HEK293T (cell line): ENCODE results near the gene RPS19BP1.

ENCODE experiments used
- CTCF ChIA-PET: fragments of 350-600 bp; formaldehyde crosslinking; extraction: SDS; loops from one replicate; lab custom pipeline; 2021; ENCODE audit warnings: antibody characterized with exemption, inconsistent platforms; lab: Yijun Ruan, JAX
- POLR2A ChIA-PET: fragments of 350-600 bp; formaldehyde crosslinking; extraction: SDS; loops from one replicate; lab custom pipeline; 2020; ENCODE audit warnings: antibody characterized with exemption, inconsistent platforms; lab: Yijun Ruan, JAX
- DNase-seq: peaks from one replicate; pipeline ENCODE4 v3.0.0; 2012; ENCODE audit warnings: mixed read lengths; ENCODE audit errors: extremely low spot score
- ARNT ChIP-seq: fragments of 450-650 bp; IDR thresholded peaks from 2 replicates; pipeline ENCODE4 v1.6.1; 2017; ENCODE audit warnings: mild to moderate bottlenecking
- BHLHE40 ChIP-seq: fragments of 450-650 bp; IDR thresholded peaks from 2 replicates; pipeline ENCODE4 v1.6.1; 2016; ENCODE audit warnings: mild to moderate bottlenecking, moderate library complexity, borderline replicate concordance
- CTBP1 ChIP-seq: fragments of 450-650 bp; IDR thresholded peaks from 2 replicates; pipeline ENCODE4 v1.6.1; 2016; ENCODE audit warnings: borderline replicate concordance
- ELF4 ChIP-seq: fragments of 450-650 bp; IDR thresholded peaks from 2 replicates; pipeline ENCODE4 v1.6.1; 2017; ENCODE audit warnings: antibody characterized with exemption
- FOXA1 ChIP-seq: fragments of 450-650 bp; IDR thresholded peaks from 2 replicates; pipeline ENCODE4 v1.6.1; 2016; ENCODE audit warnings: mild to moderate bottlenecking
- FOXK2 ChIP-seq: fragments of 450-650 bp; IDR thresholded peaks from 2 replicates; pipeline ENCODE4 v1.6.1; 2016; ENCODE audit warnings: mild to moderate bottlenecking
- FOXM1 ChIP-seq: fragments of 450-650 bp; IDR thresholded peaks from 2 replicates; pipeline ENCODE4 v1.6.1; 2017; ENCODE audit warnings: mild to moderate bottlenecking, borderline replicate concordance
- HDGF ChIP-seq: fragments of 450-650 bp; IDR thresholded peaks from 2 replicates; pipeline ENCODE4 v1.6.1; 2017; ENCODE audit warnings: antibody characterized with exemption, borderline replicate concordance
- L3MBTL2 ChIP-seq: fragments of 450-650 bp; conservative IDR thresholded peaks from 2 replicates; pipeline ENCODE4 v1.6.1; 2016; ENCODE audit warnings: mild to moderate bottlenecking
- LEF1 ChIP-seq: fragments of 450-650 bp; IDR thresholded peaks from 2 replicates; pipeline ENCODE4 v1.6.1; 2017; ENCODE audit warnings: mild to moderate bottlenecking, borderline replicate concordance
- NFRKB ChIP-seq: fragments of 450-650 bp; IDR thresholded peaks from 2 replicates; pipeline ENCODE4 v1.6.1; 2016; ENCODE audit warnings: mild to moderate bottlenecking, moderate library complexity
- SP1 ChIP-seq: fragments of 450-650 bp; IDR thresholded peaks from 2 replicates; pipeline ENCODE4 v1.6.1; 2017
- SUZ12 ChIP-seq: fragments of 450-650 bp; IDR thresholded peaks from 2 replicates; pipeline ENCODE4 v1.6.1; 2016; ENCODE audit warnings: mild to moderate bottlenecking
- TARDBP ChIP-seq: fragments of 450-650 bp; IDR thresholded peaks from 2 replicates; pipeline ENCODE4 v1.6.1; 2016
- ZNF384 ChIP-seq: fragments of 450-650 bp; IDR thresholded peaks from 2 replicates; pipeline ENCODE4 v1.6.1; 2016
- TF ChIP-seq, protein P1 (sequence below): fragments of 450-650 bp; IDR thresholded peaks from 2 replicates; pipeline ENCODE4 v1.6.1; 2016

Gene RPS19BP1

DNA sequence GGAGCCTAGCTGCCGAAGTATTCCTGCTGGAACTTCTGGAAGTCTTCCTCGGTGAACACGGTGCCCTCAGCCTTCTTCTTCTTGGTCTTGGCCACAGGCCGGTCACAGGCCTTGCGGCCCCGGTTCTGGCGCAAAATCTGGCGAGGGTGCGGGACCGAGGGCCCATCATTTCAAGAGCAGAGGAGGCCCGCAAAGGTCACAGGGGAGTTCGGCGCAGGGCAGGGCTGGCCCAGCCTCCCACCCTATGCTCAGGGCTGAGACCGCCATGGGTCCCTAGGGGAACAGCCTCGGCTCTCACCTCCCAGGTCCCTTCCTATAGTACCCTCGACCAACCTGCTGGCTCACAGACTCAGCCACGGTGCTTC is 3.1 kb downstream of the RPS19BP1 start:
- POLR2A ChIA-PET: interaction anchor here (0.8 to 10.2 kb wide), 14 partner anchors 9 to 515 kb away, joined by 3 to 100 read pairs (median 6); partner anchors contain the start of genes ATF4, MIEF1 and RPL3
- TF ChIP-seq SP1: no peak
- TF ChIP-seq, protein P1, sequence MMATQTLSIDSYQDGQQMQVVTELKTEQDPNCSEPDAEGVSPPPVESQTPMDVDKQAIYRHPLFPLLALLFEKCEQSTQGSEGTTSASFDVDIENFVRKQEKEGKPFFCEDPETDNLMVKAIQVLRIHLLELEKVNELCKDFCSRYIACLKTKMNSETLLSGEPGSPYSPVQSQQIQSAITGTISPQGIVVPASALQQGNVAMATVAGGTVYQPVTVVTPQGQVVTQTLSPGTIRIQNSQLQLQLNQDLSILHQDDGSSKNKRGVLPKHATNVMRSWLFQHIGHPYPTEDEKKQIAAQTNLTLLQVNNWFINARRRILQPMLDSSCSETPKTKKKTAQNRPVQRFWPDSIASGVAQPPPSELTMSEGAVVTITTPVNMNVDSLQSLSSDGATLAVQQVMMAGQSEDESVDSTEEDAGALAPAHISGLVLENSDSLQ: no peak
- 0 out of 2 replicates have a peak, but pooled peaks have one; percentile 10 for TF ChIP-seq HDGF
- DNase-seq: no peak
- CTCF ChIA-PET: interaction anchor here (0.7 to 5.2 kb wide), 12 partner anchors 9 to 506 kb away, joined by 3 to 45 read pairs (median 6); partner anchors contain the start of genes ATF4 and MIEF1

DNA sequence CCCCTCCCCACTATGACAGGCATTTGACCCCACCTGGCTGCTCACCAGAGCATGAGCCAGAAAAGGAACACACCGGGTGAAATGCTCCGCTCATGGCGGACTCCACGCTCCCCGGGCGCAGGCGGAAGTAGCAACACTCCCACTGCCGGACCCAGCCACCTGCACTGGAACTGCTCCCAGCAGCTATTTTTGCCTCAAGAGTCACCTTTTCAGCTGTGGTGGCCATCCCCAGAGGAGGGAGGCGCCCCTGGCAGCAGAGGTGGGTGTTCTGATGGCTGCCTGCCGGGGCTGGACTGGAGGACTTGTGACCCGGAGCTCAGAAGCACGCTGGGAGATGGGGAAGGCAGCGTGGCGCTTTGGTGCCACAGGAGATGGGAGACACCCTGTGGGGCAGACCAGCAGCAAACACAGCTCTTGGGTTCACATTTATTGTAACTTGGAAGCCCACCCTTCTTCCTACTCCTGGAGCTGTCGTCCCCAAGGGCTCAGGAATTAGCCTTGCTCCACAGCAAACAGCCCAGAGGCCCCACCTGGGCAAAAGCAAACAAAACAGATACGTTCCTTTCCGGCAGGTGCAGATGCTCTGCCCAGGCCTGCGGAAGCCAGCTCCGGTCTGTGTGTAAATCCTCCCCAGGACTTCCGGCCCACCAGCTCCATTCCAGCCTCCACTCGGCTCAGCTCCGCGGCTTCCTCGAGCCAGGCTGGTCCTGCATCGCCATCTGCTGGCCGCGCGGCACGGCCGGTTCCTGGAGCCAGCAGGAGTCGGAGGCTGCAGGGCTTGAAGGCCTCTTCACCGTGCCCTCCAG is 3.7 kb downstream of the RPS19BP1 start:
- peak; percentile 83 for DNase-seq
- peak; percentile 40; the same call in 1 of the 2 replicates for TF ChIP-seq ELF4
- TF ChIP-seq, protein P1: no peak
- TF ChIP-seq FOXM1: peak; percentile 87; the same call in 1 of the 2 replicates
- peak; percentile 63; the same call in 1 of the 2 replicates for TF ChIP-seq TARDBP
- TF ChIP-seq ARNT: peak; percentile 87
- TF ChIP-seq FOXA1: no peak
- peak; percentile 83 for TF ChIP-seq CTBP1
- TF ChIP-seq FOXK2: no peak
- 0 out of 2 replicates have a peak, but pooled peaks have one; percentile 9 for TF ChIP-seq HDGF
- ChIA-PET CTCF (interaction anchor here (0.6 to 5.2 kb wide), 18 partner anchors 9 to 515 kb away, joined by 3 to 45 read pairs (median 4); partner anchors contain the start of genes ATF4 and MIEF1), POLR2A (interaction anchor here (0.8 to 10.2 kb wide), 13 partner anchors 9 to 515 kb away, joined by 3 to 100 read pairs (median 7); partner anchors contain the start of genes ATF4, MIEF1 and RPL3)

DNA sequence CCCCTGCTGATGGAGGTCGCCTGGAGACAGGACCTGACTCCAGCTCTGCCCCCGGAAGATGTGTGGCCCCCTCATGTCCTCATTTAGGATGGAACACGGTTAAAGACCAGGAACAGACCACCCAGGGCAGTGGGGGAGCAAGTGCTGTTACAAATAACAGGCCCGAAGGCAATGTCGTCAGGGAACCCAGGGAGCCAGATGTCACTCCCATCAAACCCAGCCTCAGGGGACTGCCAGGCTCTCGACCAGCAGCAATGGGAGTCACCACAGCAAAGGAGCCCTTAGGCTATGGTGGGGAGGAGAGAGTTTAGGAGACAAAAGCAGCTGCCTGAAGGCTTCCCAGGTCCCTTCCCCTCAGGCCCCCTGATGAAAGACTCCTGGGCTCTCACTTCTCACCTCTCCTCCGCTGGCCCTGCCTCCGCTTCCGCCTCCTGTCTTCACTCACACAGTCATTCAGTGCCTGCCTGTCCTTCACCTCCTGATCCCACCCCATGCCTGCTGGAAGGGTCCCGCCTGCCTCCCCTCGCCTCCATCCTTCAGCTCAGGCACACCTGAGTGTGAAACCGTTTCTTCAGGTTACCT is 4.4 kb downstream of the RPS19BP1 start:
- no peak for DNase-seq
- CTCF ChIA-PET: interaction anchor here (0.8 to 5.2 kb wide), 10 partner anchors 8 to 76 kb away, joined by 3 to 45 read pairs (median 7); partner anchors contain the start of gene ATF4
- POLR2A ChIA-PET: interaction anchor here (1.0 to 10.2 kb wide), 11 partner anchors 8 to 516 kb away, joined by 3 to 100 read pairs (median 11); partner anchors contain the start of genes ATF4, MIEF1 and RPL3
- no peak for TF ChIP-seq ZNF384
- no peak for TF ChIP-seq BHLHE40
- 0 out of 2 replicates have a peak, but pooled peaks have one; percentile 3 for TF ChIP-seq HDGF
- TF ChIP-seq L3MBTL2: no peak

DNA sequence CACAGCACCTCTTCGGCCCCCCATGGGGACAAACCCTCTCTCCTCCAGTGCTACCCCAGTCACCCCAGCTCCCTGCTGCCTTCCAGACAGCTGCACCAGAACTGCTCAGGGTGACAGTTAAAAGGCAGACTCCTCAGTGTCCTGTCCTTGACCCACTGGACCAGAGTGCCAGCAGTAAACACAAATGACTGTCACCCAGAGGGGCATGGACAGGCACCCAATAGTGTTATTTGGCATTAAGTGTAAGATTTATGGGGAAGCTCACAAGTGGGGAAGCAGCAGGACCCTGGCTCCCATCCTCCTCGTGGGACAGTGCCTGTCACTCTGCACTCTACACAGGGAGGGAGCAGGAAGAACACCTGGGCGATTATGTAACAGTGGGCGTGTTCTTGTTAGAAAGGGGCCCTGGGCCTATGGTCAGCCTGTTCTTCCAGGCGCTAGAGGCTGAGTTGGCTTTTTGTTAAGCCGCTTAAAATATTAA is 5.0 kb downstream of the RPS19BP1 start:
- no peak for DNase-seq
- no peak for TF ChIP-seq SUZ12
- ChIA-PET CTCF (interaction anchor here (1.2 to 5.2 kb wide), 4 partner anchors 13 to 33 kb away, joined by 4 to 45 read pairs (median 18); no protein-coding TSS in a partner anchor), POLR2A (interaction anchor here (1.0 to 10.2 kb wide), 5 partner anchors 9 to 208 kb away, joined by 4 to 100 read pairs (median 11); partner anchors contain the start of genes MIEF1 and RPL3)

DNA sequence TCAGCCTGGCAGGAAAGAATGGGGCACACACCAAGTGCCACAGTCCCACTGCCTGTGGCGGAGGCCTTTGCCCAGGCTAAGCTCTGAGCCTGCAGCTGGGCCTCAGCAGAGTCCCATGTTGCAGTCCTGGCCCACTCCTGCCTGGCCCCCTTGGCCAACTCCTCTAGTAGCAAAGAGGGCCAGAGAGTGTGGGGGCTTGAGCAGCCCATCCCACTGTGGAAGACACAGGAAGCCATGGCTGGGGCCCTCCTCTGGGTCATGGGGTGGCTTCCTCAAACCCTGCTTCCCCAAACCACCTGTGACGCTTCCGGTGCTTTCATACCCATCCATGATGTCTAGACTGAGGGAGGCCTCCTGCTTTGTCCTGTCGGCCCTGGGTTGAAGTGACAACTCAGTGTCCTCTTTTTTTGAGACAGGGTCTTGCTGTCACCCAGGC is 5.8 kb downstream of the RPS19BP1 start:
- ChIA-PET POLR2A (interaction anchor here (1.0 to 10.2 kb wide), 3 partner anchors 8 to 207 kb away, joined by 4 to 100 read pairs (median 5); partner anchors contain the start of genes MIEF1 and RPL3), CTCF (interaction anchor here (1.1 to 5.2 kb wide), 5 partner anchors 12 to 33 kb away, joined by 3 to 45 read pairs (median 4); no protein-coding TSS in a partner anchor)
- no peak for DNase-seq
- TF ChIP-seq SUZ12 (no peak), FOXK2 (no peak), ELF4 (no peak), NFRKB (no peak), BHLHE40 (no peak), FOXM1 (no peak), LEF1 (no peak), TARDBP (no peak)

DNA sequence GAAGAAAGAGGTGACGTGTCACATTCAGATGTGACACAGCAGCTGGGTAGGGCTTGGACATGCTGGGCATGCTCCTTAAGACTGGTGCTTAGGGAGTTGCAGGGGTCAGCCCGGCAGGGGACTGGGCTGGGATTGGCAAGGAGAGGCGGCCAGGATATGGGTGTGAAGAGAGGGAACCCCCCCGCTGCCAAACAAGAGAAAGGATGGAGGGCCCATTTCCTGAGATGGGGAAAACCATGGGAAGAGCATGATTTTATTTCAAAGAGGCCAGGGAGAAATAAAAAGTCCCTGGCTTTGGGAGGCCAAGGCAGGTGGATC is 6.9 kb downstream of the RPS19BP1 start:
- POLR2A ChIA-PET: interaction anchor here (0.6 to 10.2 kb wide), 5 partner anchors 24 to 209 kb away, joined by 3 to 100 read pairs (median 10); partner anchors contain the start of gene MIEF1
- DNase-seq: no peak
- CTCF ChIA-PET: interaction anchor here (1.1 kb wide), 1 partner anchor 29 kb away, joined by 3 read pairs; no protein-coding TSS in a partner anchor
- no peak for TF ChIP-seq NFRKB
- TF ChIP-seq ELF4: no peak
- TF ChIP-seq, protein P1: no peak
- no peak for TF ChIP-seq L3MBTL2
- TF ChIP-seq SUZ12: no peak
- no peak for TF ChIP-seq HDGF
- no peak for TF ChIP-seq FOXM1
- no peak for TF ChIP-seq ARNT
- no peak for TF ChIP-seq LEF1
- TF ChIP-seq CTBP1: no peak
